Measurements from ENCODE around the gene BRD8. TPM values are rescaled to one million over a fixed set of nuclear protein-coding genes. Genes with fewer than 3 reads are reported as not detected.

BRD8 gene
- total RNA-seq, 1 donor from 2014 or later = 33.1 TPM

DNA sequence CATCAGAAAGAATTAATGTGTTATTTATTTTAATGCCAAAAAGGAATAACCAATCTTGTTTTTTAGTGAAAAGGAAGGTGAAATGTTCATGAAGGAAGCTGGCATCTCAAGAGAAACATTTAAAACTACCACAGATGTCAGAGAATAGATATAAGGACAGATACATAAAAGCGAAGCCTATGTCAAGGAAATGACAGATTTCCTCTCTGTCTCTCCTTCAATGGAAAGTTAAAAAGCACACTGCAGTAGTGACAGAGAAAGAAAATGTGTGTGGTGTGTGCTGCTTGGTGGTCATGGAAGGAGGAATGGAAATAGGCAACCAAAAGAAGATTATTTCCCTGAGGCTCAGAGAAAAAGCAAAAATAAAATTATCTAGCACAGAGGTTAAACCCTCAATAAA, 85.4 kb downstream of the BRD8 start:
- Mint-ChIP-seq H3K27me3 (ENCODE audit: low read depth) (peaks cover 41% of the 10 kb centered on the region), H3K27ac (ENCODE audit: unreplicated experiment) (no peak overlapping the region), H3K9me3 (ENCODE audit: low read depth) (no peaks in the 10 kb centered on the region), H3K4me1 (ENCODE audit: low read depth) (no peaks in the 10 kb centered on the region), H3K4me3 (ENCODE audit: unreplicated experiment) (no peak overlapping the region), H3K36me3 (ENCODE audit: low read depth) (no peaks in the 10 kb centered on the region)
- no peak for DNase-seq (ENCODE audit: low spot score)
- TF ChIP-seq, protein P1, sequence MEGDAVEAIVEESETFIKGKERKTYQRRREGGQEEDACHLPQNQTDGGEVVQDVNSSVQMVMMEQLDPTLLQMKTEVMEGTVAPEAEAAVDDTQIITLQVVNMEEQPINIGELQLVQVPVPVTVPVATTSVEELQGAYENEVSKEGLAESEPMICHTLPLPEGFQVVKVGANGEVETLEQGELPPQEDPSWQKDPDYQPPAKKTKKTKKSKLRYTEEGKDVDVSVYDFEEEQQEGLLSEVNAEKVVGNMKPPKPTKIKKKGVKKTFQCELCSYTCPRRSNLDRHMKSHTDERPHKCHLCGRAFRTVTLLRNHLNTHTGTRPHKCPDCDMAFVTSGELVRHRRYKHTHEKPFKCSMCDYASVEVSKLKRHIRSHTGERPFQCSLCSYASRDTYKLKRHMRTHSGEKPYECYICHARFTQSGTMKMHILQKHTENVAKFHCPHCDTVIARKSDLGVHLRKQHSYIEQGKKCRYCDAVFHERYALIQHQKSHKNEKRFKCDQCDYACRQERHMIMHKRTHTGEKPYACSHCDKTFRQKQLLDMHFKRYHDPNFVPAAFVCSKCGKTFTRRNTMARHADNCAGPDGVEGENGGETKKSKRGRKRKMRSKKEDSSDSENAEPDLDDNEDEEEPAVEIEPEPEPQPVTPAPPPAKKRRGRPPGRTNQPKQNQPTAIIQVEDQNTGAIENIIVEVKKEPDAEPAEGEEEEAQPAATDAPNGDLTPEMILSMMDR (IDR thresholded peaks at IDR 0.05) = no peak

DNA sequence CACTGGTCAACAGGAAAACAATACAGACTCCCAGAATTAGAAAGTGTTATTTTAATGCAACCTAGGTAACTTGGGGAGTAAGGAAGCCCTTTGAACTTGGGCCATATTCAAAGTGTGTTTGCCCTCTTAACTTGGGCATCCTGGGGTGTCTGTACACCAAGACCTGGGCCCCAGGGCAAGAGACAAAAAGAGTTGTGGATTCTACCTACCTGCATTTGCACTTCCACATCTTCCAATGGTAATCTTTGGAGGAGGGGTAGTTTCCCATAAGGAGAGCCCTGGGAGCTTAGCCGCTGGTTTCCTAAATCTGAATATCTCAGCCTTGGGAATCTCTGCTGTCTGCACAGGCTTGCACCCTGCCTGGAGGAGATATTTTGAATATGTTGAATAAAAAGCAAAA, 86.1 kb downstream of the BRD8 start:
- Mint-ChIP-seq H3K27ac (ENCODE audit: unreplicated experiment) (no peak overlapping the region), H3K4me3 (ENCODE audit: unreplicated experiment) (no peak overlapping the region), H3K27me3 (ENCODE audit: low read depth) (peaks cover 42% of the 10 kb centered on the region), H3K9me3 (ENCODE audit: low read depth) (no peaks in the 10 kb centered on the region), H3K4me1 (ENCODE audit: low read depth) (no peaks in the 10 kb centered on the region), H3K36me3 (ENCODE audit: low read depth) (no peaks in the 10 kb centered on the region)
- TF ChIP-seq, protein P1 (IDR thresholded peaks at IDR 0.05) = no peak
- no peak for DNase-seq (ENCODE audit: low spot score)

DNA sequence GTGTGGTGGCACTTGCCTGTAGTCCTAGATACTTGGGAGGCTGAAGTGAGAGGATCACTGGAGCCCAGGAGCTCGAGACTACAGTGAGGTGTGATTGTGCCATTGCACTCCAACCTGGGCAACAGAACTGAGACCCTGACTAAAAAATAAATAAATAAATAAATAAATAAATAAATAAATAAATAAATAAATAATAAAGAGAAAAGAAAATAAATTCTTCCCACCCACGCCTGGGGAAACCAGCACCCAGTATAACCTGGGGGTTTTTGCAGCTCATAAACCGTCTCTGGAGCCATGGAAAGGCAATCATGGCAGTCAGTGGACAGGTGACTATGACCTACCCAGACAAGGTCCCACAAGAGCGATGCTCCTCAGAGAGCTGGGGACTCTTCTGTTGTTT, 86.7 kb downstream of the BRD8 start:
- DNase-seq (ENCODE audit: low spot score) = no peak
- H3K36me3 Mint-ChIP-seq (ENCODE audit: low read depth) = no peaks in the 10 kb centered on the region
- TF ChIP-seq, protein P1 (IDR thresholded peaks at IDR 0.05) = no peak
- H3K4me3 Mint-ChIP-seq (ENCODE audit: unreplicated experiment) = no peak overlapping the region
- no peak overlapping the region for H3K27ac Mint-ChIP-seq (ENCODE audit: unreplicated experiment)
- H3K9me3 Mint-ChIP-seq (ENCODE audit: low read depth) = no peaks in the 10 kb centered on the region
- no peaks in the 10 kb centered on the region for H3K4me1 Mint-ChIP-seq (ENCODE audit: low read depth)
- peaks cover 41% of the 10 kb centered on the region for H3K27me3 Mint-ChIP-seq (ENCODE audit: low read depth)

Other genes starting within 250 kb of the BRD8 start
- 35.9 to 43.6 TPM (median 43.0 TPM) in 3 replicates for gene FAM13B, start 145.6 kb downstream of the BRD8 start, total RNA-seq
- gene WNT8A, start 94.6 kb downstream of the BRD8 start, total RNA-seq = not detected in 3 replicates
- gene NME5, start 39.2 kb downstream of the BRD8 start, total RNA-seq = 1.7 to 5.0 TPM (median 2.0 TPM) in 3 replicates
- 5.2 to 15.9 TPM (median 14.3 TPM) in 3 replicates for gene KIF20A, start 482 bp upstream of the BRD8 start, total RNA-seq
- gene CDC23, start 34.7 kb upstream of the BRD8 start, total RNA-seq = 28.8 to 32.4 TPM (median 30.8 TPM) in 3 replicates
- 0.12 to 0.23 TPM in 2 of 3 replicates, not detected in the other for gene GFRA3, start 96.0 kb upstream of the BRD8 start, total RNA-seq
- gene CDC25C, start 153.2 kb upstream of the BRD8 start, total RNA-seq = 1.2 to 1.6 TPM (median 1.6 TPM) in 3 replicates
- gene FAM53C, start 159.6 kb upstream of the BRD8 start, total RNA-seq = 34.3 to 34.8 TPM (median 34.7 TPM) in 3 replicates
- gene KDM3B, start 174.1 kb upstream of the BRD8 start, total RNA-seq = 37.6 to 51.5 TPM (median 39.1 TPM) in 3 replicates

Measured in chondrocyte (in vitro differentiated cells).